Prostate gland (tissue), 2 donors: Measurements from ENCODE around the gene KRTAP15-1. TPM values are rescaled to one million over a fixed set of nuclear protein-coding genes. Genes with fewer than 3 reads are reported as not detected.
A peak's percentile ranks its signal among the peaks of the same experiment; 100 is the strongest.

Experiments
- DNase-seq: peaks from one replicate; pipeline ENCODE4 v3.0.0-alpha.2; 2019; ENCODE audit warnings: low spot score
- H3K27ac ChIP-seq, 2 donors: fragments of 200-600 bp; sonication (generic); 2 replicates each; pipeline ENCODE4 v1.5.1; 2017 to 2019
- H3K27me3 ChIP-seq: fragments of 200-600 bp; sonication (generic); replicated peaks from 2 replicates; pipeline ENCODE4 v1.5.1; 2019; ENCODE audit not compliant: insufficient read depth
- H3K36me3 ChIP-seq, 2 donors: fragments of 200-600 bp; sonication (generic); 1 replicate in 1 of 2; 2 replicates in 1 of 2; pipeline versions ENCODE4 v1.5.1 to v1.8.1; 2017 to 2019
- H3K4me1 ChIP-seq: fragments of 200-600 bp; sonication (generic); replicated peaks from 2 replicates; pipeline ENCODE4 v1.5.1; 2019
- H3K4me3 ChIP-seq, 2 donors: fragments of 200-600 bp; sonication (generic); 2 replicates each; pipeline ENCODE4 v1.5.1; 2017 to 2019
- H3K9me3 ChIP-seq: fragments of 200-600 bp; sonication (generic); 2 replicates; pipeline ENCODE4 v1.5.1; 2017
- POLR2A ChIP-seq: fragments of 450-650 bp; IDR thresholded peaks from one replicate; pipeline ENCODE4 v1.6.1; 2016; ENCODE audit warnings: antibody characterized with exemption, mild to moderate bottlenecking
- POLR2AphosphoS5 ChIP-seq: sonication (generic); formaldehyde crosslinking; IDR thresholded peaks from one replicate; pipeline ENCODE4 v1.6.1; 2017; ENCODE audit warnings: antibody characterized with exemption
- WGBS: methylation state at CpG from one replicate; pipeline ENCODE4 v1.1.5; 2018; 5-methylcytosine and 5-hydroxymethylcytosine counted together
- intact Hi-C: fragments of 100-400 bp; cut with DNase I; formaldehyde crosslinking; loops from one replicate; pipeline ENCODE4 v1.14.2; 2022
- total RNA-seq, 2 donors: library from RNA; depleted of rRNA; stranded (reverse); fragments of >200 nt; gene quantifications; one replicate each; pipeline ENCODE4 v1.1.0, GENCODE V29; 2016
- TF ChIP-seq, protein P1 (sequence below), 4 experiments: fragments of 200-600 bp in 2 of 4; fragments of 450-650 bp in 2 of 4; sonication (generic) in 2 of 4; IDR thresholded peaks; 1 replicate in 3 of 4; 2 replicates in 1 of 4; pipeline ENCODE4 v1.5.1; 2016 to 2019; ENCODE audit warnings: antibody characterized with exemption in 4 of 4, mild to moderate bottlenecking in 2 of 4, moderate library complexity in 2 of 4

KRTAP15-1 gene, protein sequence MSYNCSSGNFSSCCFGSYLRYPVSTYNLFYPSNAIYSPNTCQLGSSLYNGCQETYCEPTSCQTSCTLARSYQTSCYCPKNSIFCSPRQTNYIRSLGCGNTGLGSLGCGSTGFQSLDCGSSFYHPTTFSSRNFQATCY
- not detected for total RNA-seq

DNA sequence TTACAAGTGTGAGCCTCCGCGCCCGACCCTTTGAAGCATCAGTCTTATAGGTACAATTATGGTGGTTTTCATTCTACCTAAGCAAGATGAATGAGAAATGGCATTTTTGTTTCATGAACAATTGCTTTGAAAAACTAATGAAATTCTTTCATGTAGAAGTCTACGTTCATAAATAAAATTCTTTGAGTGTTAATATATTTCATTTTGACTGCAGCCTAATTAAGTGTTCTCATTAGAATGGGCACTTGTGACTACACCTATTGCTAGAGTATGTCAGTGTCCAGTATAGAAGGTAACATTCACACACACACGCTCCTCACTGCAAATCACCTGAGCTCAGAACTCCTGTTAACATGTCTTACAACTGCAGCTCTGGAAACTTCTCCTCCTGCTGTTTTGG is at the start of gene KRTAP15-1:
KRTAP15-1 (plus strand) TSS at position 301 of the 400 bp plus-strand sequence; CDS start at position 354, 53 bp downstream.
- intact Hi-C loops, result no loop called here
- DNase-seq, result no peak
- H3K9me3 ChIP-seq, result no peaks in the 10 kb centered on the region
- WGBS, result 97% methylated on average over 5 of the region's 5 CpGs
- no peaks in the 10 kb centered on the region for H3K27me3 ChIP-seq
- no peaks in the 10 kb centered on the region for H3K36me3 ChIP-seq
- H3K27ac ChIP-seq, result no peak within 1 kb of the TSS
- H3K4me1 ChIP-seq, result no peaks in the 10 kb centered on the region
- no peak within 1 kb of the TSS for H3K4me3 ChIP-seq
- TF ChIP-seq POLR2AphosphoS5 (no peak), POLR2A (no peak)
- TF ChIP-seq, protein P1, sequence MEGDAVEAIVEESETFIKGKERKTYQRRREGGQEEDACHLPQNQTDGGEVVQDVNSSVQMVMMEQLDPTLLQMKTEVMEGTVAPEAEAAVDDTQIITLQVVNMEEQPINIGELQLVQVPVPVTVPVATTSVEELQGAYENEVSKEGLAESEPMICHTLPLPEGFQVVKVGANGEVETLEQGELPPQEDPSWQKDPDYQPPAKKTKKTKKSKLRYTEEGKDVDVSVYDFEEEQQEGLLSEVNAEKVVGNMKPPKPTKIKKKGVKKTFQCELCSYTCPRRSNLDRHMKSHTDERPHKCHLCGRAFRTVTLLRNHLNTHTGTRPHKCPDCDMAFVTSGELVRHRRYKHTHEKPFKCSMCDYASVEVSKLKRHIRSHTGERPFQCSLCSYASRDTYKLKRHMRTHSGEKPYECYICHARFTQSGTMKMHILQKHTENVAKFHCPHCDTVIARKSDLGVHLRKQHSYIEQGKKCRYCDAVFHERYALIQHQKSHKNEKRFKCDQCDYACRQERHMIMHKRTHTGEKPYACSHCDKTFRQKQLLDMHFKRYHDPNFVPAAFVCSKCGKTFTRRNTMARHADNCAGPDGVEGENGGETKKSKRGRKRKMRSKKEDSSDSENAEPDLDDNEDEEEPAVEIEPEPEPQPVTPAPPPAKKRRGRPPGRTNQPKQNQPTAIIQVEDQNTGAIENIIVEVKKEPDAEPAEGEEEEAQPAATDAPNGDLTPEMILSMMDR (IDR thresholded peaks at IDR 0.05), result no peak

DNA sequence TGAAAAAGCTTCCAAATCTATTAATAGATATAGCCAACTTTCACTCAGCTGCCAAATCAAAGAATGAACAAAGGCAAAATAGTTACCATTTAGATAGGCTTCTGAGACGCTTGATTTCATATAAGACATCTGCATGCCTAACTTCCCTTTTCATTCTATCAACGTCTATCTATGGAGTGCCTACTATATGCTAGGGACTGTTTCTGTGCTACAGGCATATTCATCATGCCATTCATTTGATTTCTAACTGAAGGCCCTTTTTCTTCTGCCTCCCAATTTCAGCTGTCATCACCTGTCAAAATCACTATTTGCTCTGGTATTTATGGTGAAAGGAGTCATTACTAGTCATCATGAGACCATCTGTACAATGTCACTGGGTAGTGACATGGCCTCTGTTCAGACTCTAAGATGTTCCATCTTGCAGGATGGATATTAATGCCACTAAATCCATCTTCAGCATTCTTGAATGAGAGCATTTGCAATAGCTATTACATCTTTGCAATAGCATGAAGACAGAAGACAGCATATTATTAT is 48.5 kb upstream of the KRTAP15-1 start:
- intact Hi-C loops, result no loop called here
- 83% methylated on average over 2 of the region's 2 CpGs for WGBS

DNA sequence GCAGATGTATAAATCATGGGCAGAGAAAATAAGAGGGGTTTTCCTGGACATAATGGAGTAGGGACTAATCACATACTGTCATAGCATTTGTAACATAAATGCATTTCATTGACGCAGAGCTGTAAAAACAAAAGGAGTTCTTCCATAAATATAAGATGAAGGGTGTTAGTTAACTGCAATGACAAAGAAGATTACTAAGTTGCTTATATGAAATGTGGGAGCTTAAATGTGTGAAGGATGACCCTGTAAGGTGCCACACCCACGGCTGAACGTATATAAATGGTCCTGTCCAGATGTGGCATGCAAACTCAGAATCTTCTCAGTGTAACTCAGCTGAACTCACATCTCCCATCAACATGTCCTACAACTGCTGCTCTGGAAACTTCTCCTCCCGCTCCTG is 44.3 kb upstream of the KRTAP15-1 start, which contains the start of gene KRTAP13-1:
KRTAP13-1 (plus strand) TSS at position 301 of the 400 bp plus-strand sequence; CDS start at position 357, 56 bp downstream.
- no peaks in the 10 kb centered on the region for H3K36me3 ChIP-seq
- DNase-seq, result no peak
- H3K27me3 ChIP-seq, result no peaks in the 10 kb centered on the region
- no peaks in the 10 kb centered on the region for H3K9me3 ChIP-seq
- TF ChIP-seq, protein P1 (IDR thresholded peaks at IDR 0.05), result no peak
- TF ChIP-seq POLR2A, result no peak
- no peak for TF ChIP-seq POLR2AphosphoS5
- no peak within 1 kb of the TSS for H3K27ac ChIP-seq
- no peak within 1 kb of the TSS for H3K4me3 ChIP-seq
- intact Hi-C loops, result no loop called here
- WGBS, result 85% methylated on average over 4 of the region's 4 CpGs
- no peaks in the 10 kb centered on the region for H3K4me1 ChIP-seq

More for the DNA sequence above, 48.5 kb upstream of the KRTAP15-1 start:
- TF ChIP-seq POLR2AphosphoS5, result no peak
- TF ChIP-seq, protein P1 (IDR thresholded peaks at IDR 0.05), result no peak
- TF ChIP-seq POLR2A, result no peak
- Histone ChIP-seq H3K4me1 (no peaks in the 10 kb centered on the region), H3K9me3 (no peaks in the 10 kb centered on the region), H3K36me3 (no peaks in the 10 kb centered on the region), H3K4me3 (no peak overlapping the region), H3K27me3 (no peaks in the 10 kb centered on the region), H3K27ac (no peak overlapping the region)
- no peak for DNase-seq

DNA sequence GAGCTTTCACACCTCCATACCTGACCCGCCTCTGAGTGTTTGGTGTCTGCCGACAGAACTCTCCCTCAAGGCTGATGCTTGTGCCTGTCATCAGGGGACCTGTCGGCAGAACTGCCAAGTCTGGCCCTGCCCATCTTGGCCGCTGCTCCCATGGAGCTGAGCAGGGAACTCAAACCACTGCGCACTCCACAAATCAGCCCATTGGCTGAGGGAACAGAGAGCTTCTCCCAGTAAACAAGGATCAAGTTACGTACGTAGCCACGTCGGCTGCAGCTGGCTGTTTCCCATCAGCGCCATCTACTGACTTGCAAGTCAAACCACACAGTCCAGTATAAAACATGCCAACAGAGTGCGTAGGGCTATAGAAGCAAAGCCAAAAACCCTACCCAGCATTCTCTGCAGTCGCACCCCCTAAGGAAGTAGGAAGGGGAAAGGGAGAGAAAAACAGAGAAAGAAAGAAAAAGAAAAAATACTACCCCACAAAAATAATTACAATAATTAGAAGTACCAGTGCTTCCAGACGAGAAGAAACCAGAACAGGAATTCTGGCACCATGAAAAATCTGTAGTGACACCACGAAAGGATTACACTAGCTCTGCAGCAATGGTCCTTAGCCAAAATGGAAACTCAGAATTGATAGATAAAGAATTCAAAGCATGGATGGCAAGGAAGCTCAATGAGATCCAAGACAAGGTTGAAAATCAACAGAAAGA is 31.1 kb upstream of the KRTAP15-1 start:
- peak; percentile 74 for DNase-seq
- H3K36me3 ChIP-seq, result no peaks in the 10 kb centered on the region
- H3K4me3 ChIP-seq, result no peak overlapping the region
- no peaks in the 10 kb centered on the region for H3K27me3 ChIP-seq
- intact Hi-C loops, result no loop called here
- peak; percentile 64 for TF ChIP-seq POLR2AphosphoS5
- TF ChIP-seq, protein P1 (IDR thresholded peaks at IDR 0.05), result peak in 3 of 4 experiments; percentile 33 to 67 (median 39)
- no peak for TF ChIP-seq POLR2A
- H3K9me3 ChIP-seq, result no peaks in the 10 kb centered on the region
- H3K4me1 ChIP-seq, result no peaks in the 10 kb centered on the region
- WGBS, result 36% methylated on average over 14 of the region's 14 CpGs
- no peak overlapping the region for H3K27ac ChIP-seq
